Stimulated activated CD8-positive, alpha-beta memory T cell treated with anti-CD3 and anti-CD28 coated beads, Interleukin-15, amount 100 ng/mL, for 48 hours (primary cell): ENCODE results near the gene PRDM11.
"Not testable (repeated sequence)": the region's sequence is repeated elsewhere in the genome, so short reads cannot be mapped to it uniquely, and the experiment has no call there.

ENCODE experiments used
- DNase-seq, 2 donors: peaks; one replicate each; pipeline ENCODE4 v3.0.0-alpha.2; 2020; ENCODE audit warnings: low read depth in 2 of 2

PRDM11 gene

DNA sequence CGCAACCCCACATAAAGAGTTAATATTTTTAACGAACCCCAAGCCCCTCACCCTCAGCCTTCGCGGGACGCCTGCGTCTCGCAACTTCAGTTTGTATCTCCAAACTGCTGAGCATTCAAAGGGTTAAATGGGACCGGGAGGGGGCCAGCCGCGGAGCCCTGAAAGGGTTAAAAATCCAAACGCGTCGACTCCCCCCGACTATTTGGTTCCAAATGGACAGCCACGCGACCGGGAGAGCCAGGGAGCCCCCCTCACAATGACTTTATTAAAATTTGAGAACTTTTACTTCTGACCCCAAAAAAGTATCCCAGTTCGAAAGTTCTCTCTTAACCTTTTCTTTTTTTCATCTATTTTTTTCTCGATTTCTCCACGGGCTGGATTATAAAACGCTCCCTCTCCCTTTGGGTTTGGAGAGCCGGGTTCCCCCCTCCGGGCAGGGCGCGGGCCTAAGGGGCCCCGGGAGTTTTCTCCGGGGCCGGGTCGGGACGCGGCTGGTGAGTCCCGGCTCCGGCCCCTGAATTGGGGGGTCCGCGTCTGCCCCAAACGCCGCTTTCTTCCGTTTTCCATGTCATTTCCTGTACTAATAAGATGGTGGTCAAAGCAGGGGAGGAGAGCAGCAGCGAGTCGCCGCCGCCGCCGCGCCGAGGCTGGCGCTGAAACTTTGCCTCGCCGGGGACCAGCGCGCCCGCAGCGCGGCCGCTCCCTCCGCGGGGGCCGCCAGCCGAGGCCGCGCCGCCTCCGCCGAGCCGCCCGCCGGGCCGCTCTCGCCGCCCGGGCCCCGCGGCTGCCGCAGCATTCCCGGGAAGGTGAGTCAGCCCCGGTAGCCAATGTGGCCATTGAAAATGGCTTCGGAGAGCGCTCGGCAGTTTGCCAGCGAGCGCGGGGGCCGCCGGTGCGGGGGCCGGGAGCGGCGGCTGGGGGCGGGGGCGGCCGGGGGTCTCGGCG, at the start of gene PRDM11:
TSS of gene PRDM11 (plus strand) at position 568 of the 945 bp plus-strand sequence. CDS start 35,128 bp downstream, outside the sequence.
- peak in 1 of 2 donors; percentile 40 for DNase-seq

GRCh38 chr11:45097721-45098493, 48.5 kb upstream of the PRDM11 start:
- peak in 1 of 2 donors; percentile 19 for DNase-seq

DNA sequence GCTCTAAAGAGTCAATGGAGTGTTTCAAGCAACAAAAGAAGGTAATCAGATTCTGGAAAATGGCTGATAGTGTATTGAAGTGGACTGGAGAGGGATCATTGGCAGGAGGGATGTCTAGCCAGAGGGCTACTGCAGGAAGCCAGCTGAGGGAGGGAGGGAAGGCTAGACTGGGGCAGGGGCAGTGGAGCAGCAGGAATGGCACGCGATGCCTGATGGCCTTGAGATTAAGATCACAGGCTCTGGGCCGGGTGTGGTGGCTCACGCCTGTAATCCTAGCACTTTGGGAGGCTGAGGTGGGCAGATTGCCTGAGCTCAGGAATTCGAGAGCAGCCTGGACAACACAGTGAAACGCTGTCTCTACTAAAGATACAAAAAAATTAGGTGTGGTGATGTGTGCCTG, 47.5 kb upstream of the PRDM11 start:
- DNase-seq: no peak

DNA sequence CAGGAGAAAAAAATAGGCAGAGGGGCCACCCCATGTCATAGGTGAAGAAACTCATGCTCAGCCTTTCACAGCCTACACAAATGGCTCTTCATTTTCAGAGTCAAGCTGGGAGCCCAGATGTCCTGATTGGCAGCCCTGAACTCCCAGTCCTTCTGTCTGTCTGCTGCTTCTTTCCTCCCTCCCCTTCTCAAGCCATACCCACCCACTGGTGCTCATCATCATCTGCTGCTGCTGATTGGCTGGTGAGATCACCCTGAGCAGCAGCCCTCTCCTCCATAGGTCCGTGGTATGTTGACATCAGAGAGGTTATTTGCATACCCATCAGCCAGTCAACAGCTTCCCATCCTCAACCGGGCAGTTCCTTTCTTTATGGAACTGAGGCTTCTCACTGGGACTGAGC, 46.1 kb upstream of the PRDM11 start:
- DNase-seq: no peak

- no peak for DNase-seq
Measured at GRCh38 chr11:45102361-45102809, 44.1 kb upstream of the PRDM11 start.

- peak; percentile 53 to 61 for DNase-seq
Measured at GRCh38 chr11:45102810-45103621, 43.4 kb upstream of the PRDM11 start.

- no peak for DNase-seq
Measured at GRCh38 chr11:45104006-45104789, 42.2 kb upstream of the PRDM11 start.

DNA sequence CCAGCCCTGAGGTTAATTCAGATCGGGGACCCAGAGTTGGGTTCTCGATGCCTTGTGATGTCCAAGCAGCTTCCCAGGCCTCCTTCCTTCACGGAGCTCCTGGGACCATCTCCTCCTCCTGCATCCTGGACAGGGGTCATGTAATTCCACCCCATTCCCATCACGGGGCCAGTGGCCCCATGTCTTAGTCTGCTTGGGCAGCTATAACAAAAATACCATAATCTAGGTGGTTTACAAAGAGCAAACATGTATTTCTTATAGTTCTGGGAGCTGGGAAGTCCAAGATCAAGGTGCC, 41.7 kb upstream of the PRDM11 start:
- DNase-seq: no peak

DNA sequence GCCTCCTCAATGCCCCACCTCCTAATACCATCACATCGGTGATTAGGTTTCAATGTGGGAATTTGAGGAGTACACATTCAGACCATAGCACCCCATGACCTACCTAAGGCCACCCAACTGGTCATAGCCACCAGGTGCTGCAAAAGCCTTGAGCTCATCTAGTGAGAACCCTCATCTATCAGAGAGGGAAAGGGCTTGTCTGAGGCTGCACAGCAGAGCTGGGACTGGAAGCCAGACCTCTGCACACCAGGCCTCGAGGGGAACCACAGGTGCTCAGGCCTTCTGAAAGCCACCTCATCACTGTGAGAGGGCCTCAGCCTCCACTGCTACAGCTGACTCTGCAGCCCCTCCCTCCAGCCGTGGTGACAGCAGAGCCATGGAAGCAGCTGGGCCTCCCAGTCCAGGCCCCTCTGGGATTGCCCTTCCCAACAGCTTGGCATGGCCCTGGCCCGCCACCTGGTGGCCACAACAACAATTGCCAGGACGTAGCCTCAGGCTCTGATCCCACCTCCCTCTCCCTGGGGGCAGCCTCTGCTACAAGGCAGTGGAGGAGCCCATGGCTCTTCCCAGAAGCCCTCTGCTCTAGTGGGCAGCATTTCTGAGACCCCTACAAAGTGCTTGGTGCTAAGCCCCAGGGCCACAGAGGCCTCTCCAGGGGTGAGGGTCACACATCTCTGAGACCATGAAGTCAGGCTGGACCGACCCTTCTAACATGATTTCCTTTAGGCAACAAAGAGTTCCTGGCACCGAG, 41.0 kb upstream of the PRDM11 start:
- DNase-seq: peak; percentile 42 to 50

- no peak for DNase-seq
Measured at GRCh38 chr11:45105984-45106375, 40.5 kb upstream of the PRDM11 start.

DNA sequence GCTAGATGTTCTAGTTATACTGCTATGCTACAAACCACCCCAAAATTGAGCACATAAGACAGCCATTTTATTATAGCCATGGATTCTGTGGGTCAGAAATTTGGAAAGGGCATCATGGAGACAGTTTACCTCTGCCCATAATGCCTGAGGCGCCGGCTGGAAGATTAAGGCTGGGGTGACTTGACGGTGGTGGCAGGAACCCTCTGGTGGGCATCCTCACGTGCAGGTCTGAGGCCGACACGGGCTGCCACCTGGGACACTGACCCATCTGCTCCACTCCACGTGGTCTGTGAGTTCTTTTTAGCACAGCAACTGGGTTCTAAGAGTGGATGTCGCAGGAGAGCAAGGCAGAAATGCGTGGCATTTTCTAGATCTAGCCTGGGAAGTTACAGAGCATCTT, 40.0 kb upstream of the PRDM11 start:
- no peak for DNase-seq

GRCh38 chr11:45107029-45107428, 39.4 kb upstream of the PRDM11 start:
- DNase-seq: no peak

DNA sequence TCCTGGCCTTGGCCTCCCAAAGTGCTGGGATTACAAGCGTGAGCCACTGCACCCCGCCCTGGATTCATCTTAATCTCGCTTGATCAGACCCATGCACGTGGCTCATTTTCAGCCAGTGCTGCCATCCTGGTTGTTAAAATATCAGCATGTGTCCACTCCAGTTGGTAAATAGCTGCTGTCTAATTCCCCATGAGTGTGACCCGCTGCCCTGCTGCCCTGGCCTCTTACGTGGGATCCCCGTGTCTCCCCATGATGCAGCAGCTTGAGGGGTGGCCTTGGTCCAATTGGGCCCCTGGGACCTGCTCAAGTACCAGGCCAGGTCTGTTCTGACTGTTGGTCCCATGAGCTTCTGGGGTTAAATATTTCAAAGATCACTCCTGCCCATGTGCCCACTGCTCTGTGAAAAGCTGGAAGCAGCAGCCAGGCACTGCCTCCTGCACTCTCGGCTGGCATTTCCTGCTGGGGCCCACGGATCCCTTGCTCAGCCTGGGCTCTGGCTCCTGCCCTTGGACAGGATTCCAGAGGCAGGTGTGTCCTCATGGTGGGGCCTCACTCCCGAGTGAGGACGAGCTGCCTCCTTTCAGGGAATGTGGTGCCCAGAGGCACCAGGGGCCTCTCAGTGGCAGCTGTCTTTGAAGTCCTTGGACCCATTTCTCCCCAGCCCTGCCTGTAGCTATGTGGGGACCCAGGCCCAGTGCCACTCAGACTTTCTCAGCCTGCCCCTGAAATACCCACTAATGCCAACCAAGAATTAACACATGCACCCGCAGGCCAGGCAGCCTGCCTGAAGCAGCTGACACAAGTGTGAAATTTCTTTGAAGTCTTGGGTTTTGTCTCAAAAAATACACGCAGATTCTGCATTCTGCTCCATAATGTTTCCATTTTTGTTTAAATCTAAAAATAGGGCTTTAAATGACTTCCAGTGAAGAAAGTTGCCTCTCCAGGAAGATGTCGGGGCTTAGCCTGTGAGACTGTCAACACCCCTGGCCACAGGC, 38.1 kb upstream of the PRDM11 start:
- DNase-seq: no peak

- no peak for DNase-seq
Measured at GRCh38 chr11:45109400-45109799, 37.0 kb upstream of the PRDM11 start.

DNA sequence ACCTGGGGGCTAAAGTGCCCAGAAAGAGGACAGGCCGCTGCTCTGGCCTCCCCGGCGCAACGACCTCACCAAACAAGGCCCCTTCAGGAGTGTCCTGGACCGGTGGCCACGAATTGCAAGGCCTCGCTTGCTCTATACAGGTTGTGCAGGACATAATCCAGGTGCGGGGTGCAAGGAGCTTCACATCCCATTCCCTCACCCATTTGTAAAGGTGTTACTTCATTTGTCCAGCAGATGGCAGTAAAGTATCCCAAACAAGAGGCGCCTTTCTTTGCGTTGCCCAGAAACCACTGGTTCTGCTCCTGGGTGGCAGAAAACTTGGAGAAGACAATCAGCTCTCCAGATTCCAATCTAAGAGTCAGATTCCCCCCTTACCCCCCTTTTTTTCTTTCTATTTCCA, 35.9 kb upstream of the PRDM11 start:
- no peak for DNase-seq

DNA sequence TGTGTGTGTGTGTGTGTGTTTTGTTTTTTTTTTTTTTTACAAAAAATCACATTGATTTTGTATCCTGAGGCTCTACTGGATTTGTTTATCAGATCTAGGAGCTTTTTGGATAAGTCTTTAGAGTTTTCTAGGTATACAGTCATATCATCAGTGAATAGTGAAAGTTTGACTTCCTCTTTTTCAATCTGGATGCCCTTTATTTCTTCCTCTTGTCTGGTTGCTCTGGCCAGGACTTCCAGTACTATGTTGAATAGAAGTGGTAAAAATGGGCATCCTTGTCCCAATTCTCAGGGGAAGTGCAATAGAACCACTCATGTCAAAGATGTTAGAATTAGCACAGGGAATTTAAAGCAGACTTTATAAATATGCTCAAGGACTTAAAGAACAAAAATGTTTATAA, 32.6 kb upstream of the PRDM11 start:
- DNase-seq: no peak

DNA sequence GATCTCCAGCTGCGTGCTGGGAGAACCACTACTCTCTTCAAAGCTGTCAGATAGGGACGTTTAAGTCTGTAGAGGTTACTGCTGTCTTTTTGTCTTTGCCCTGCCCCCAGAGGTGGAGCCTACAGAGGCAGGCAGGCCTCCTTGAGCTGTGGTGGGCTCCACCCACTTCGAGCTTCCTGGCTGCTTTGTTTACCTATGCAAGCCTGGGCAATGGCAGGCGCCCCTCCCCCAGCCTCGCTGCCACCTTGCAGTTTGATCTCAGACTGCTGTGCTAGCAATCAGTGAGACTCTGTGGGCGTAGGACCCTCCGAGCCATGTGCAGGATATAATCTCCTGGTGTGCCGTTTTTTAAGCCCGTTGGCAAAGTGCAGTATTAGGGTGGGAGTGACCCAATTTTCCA, 18.6 kb upstream of the PRDM11 start:
- DNase-seq: not testable (repeated sequence)

- no peak for DNase-seq
Measured at GRCh38 chr11:45133878-45134277, 12.6 kb upstream of the PRDM11 start.

DNA sequence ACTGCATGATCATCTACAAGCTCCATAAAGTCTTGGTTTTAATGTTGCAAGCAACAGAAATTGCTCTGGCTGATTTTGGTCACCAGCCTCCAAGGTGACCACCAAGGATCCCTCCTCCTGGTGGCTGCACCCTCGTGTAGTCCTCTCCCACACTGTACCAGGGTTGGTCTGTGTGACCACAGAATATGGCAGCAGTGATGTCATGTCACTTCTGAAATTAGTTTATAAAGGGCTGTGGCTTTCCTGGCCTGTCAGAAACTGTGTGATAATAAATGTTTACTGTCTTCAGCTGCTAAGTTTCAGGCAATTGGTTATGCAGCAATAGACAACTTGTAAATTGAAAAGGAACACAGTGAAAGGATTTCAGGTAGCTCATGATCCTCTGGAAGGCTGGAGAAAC, 5.3 kb upstream of the PRDM11 start:
- DNase-seq: peak; percentile 10 to 30
